Stimulated activated CD4-positive, alpha-beta T cell treated with anti-CD3 and anti-CD28 coated beads, Interleukin-2, amount 100 ng/mL, for 4 hours (primary cell): Measurements from ENCODE around the gene COQ9.

Source experiments
- DNase-seq: peaks from one replicate; pipeline ENCODE4 v3.0.0-alpha.2; 2020; ENCODE audit warnings: low read depth

Gene COQ9

GRCh38 chr16:57472665-57473060 is 25.4 kb downstream of the COQ9 start:
- DNase-seq: no peak

DNA sequence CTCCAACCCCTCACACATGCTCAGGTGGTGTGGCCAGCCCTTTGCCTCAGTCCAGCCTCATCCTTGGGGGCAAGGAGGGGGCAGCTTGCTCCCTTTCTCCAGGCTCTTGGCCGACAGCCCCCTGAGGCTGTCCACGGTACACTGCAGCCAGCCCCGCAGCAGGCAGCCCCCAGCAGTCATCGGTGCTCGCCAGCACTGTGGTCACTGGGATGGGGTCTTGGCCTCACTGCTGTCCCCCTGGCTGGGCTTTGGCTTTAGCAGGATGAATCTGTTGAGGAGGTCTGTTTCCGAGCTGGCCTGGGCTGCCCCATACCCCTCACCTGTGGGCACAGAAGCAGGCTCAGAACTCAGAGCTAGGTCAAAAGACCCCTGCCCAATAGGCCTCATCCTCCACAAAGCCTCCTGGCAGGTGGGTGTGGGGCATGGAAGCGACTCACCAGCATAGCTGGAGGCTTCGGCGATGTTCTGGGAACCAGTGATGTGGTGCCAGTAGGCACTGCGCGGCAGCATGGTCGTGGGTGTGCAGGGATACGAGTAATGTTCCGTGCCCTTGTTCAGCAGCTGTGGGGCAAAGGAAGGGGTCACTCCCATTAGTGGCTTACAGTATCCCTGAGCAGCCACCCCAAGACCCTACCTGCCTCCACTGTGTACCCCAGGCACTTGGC is 26.0 kb downstream of the COQ9 start:
- DNase-seq: no peak

GRCh38 chr16:57473906-57474305 is 26.6 kb downstream of the COQ9 start:
- DNase-seq: no peak

GRCh38 chr16:57474671-57475661 is 27.7 kb downstream of the COQ9 start:
- no peak for DNase-seq

- DNase-seq: peak; percentile 42
Measured at GRCh38 chr16:57475711-57476339, 28.5 kb downstream of the COQ9 start.

DNA sequence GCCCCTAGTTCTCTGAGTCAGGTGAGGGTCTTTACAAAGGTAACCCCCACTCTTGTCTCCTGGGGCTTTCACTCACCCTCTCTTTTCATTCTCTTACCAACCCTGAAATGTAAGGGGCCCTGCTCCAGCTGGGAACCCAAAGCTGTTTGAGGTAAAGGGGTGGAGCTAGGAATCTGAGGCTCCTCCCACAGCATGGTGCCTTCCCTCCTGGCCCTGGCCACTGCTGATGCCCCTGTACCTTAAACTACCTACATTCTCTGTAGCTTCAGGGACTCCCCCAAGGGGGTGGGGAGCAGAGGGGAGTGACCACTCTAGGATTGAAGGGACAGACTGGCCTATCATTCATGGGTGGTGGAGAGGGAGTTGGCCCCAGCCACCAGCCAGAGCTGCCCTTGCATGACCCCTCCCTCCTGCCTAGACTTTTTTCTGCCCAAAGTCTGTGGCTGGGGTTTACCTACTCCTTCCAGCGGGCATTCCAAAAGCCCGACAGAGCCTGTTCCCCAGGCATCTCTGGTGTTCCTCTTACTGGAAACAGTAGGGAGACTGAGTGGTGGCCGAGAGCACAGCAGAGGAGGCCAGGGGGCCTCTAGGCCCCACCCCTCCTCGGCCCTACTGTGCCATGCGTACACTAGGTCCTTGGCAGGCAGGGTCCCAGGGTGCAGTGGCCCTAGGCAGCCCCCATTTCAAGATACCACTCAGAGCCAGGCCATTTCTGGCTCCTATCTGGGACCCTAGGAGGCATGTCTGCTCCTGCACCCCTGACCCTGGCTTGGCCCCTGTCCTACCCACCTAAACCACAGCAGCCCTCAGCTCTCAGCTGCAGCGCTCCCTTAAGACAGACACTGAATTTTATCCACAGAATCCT is 29.5 kb downstream of the COQ9 start:
- no peak for DNase-seq

- no peak for DNase-seq
Measured at GRCh38 chr16:57477531-57478202, 30.4 kb downstream of the COQ9 start.

DNA sequence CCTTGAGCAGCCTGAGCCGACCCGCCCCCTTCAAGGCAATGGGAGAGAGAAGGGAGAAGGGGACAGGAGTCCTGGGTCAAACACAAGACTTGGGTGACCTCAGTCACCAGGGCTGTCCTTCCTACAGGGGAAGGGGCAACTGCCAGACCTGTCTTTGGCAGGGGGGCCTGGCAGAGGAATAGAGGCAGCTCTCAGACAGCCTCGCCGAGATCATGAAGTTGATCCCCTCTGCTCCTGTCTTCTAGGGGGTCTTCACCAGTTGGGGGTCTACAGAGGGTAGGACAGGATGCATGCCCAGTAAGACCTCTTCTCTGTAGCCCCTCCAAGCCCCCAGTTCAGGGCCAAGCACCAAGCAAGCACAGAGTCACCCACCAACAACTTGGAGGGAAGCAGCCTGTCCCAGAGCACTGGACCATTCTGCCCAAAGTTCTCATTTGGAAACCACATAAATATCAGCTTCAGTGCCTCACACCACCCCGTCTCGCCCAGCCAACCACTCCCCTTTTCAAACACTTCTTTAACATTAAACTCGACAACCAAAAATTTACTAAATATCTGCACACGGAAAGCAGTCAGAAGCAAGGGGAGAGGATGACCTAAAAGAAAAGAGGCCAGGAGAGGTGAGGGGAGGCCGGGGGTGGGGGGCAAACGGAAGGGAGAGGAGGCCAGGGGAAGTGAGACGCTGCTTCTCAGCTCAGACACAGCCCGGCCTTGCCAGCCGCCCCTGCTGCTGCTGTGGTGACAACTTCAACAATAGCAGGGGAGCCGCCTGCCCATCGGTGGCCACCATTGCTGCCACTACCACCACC is 31.3 kb downstream of the COQ9 start:
- DNase-seq: no peak

DNA sequence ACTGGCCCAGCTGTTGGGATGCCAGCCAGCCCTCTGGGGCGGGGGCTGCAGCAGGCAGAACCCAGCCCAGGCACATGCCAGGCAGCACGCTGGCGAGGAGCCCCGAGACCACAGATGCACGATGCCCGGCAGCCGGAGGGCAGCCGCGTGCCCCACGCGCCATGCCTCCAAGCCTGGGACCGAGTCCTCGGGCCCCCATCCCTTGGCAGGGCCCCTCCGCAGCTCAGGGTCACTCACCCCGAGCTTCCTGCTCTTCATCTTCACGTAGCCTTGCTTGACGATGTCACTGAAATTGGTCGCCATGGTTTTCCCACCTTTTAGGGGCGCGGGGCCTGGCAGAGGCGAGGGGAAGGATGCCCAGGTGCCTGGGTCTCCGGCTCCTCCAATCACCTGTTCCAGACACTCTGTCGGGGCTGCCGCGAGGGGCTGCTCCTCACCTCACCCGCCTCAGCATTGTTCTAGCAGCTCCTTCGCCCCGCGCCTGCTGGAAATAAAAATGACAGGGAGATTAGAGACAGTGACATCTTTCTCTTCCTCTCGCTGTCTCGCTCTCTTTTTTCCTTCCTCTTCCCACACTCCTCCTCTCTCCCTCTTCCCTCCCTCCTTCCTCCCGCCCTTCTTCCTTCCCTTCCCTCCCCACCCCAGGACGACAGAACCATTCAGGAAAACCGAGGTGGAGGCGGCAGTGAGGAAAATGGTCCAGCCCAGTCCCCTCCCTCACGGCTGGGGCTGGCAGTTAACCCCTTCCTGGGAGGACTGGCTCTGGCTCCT is 32.1 kb downstream of the COQ9 start:
- DNase-seq: no peak

GRCh38 chr16:57479976-57480753 is 32.9 kb downstream of the COQ9 start:
- no peak for DNase-seq

- no peak for DNase-seq
Measured at GRCh38 chr16:57480754-57481230, 33.5 kb downstream of the COQ9 start.

DNA sequence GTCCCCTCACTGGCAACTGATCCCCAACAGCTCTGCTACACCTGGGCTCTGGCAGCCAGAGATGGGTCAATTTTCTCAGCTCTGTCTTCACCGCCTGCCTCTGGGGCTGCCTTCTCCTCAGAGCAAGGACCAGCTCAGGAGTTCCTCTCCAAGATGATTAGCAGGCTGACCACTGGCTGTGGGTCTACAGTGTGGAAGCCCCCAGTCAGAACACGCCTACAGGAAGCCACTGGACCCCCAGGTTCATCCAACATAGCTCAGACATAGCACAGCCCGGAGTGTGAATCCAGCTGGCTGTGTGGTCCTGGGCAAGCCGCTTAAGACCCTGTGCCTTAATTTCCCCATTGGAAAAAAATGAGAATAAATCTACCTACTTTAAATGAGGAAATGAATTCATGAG is 34.1 kb downstream of the COQ9 start:
- no peak for DNase-seq

DNA sequence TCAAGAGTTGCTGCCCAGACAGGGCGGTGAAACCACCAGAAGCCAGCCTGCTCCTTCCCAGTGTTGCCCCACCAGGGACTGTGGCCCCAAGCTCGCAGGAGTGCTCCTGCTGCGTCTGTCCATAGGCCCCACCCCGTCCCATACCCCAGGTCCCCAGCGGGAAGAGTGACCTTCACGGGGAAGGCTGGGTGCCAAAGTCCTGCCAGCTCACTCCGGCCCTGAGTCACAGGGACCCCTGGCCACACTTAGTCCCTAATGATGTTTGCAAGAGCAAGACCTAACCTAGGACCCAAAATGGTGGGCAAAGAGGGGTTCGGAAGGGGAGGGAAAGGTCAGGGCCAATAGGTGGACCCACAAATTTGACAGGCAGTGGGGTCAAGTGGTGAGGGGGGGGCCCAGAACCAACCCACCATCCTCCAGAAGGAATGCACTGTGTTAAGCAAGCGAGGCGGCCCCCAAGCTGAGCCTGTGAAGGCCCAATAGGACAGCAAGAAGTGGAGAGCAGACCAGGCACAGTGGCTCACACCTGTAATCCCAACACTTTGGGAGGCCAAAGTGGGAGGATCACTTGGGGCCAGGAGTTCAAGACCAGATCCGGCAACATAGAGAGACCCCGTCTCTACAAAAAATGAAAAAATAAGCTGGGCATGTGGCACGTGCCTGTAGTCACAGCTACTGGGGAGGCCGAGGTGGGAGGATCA is 35.7 kb downstream of the COQ9 start:
- no peak for DNase-seq

DNA sequence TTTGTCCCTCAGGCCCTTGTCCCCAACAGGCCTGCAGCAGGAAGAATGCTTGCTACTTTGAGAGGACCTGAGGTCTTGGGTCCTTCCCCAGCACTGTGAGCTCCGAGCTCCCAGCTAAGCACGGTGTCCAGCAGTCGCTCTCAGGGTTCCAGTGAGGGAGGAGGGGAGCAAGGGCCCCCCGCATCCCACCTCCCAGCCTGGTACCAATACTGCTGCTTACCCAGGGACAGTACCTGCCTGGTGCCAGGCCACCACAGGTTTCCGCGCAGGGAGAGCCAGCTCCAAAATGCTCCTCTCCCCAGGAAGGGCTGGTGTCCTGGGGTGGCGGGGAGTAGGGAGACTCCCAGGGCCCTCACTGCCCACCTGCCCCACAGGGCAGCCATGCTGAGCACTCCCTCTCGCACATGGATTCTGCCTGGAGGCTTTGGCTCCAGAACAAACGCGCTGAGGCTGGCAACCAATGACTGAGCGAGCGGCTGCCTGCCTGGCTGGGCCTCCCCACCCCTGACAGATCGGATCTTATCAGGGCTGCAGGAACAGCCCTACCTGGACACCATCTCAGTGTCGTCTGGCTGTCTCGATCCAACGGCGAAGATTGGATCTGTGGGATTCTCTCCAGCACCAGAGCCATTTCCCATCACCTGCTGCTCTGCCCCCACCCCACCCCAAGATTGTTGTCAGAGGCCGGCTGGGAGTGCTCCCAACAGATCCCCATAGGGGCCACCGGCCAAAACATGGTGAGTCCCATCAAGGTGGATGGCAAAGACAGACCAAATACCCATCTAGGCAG is 36.6 kb downstream of the COQ9 start:
- no peak for DNase-seq

DNA sequence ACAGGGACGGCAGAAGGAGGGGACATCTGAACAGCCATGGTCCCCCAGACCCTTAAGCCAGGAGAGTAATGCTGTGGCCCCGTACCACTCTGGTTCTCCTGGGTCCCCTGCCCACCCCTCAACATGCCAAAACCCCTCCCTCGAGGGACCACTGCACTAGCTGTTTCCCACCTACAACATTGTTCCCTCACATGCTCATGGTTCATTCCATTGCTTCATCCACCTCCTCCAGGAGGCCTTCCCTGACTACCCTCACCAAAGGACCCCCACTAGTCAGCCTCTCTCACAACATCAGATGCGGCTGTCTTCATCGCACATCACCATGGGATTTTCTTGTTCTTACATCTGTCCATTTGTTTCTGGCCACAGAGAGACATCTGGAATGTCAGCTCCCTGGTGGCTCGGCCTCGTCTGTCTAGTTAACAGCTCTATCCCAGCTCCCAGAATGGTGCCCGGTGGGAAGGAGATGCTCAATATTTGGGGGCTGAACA is 37.3 kb downstream of the COQ9 start:
- no peak for DNase-seq

- no peak for DNase-seq
Measured at GRCh38 chr16:57485091-57485915, 38.0 kb downstream of the COQ9 start.
